SK-N-SH treated with all-trans-retinoic acid at 6 μM for 48 hours (cell line): ENCODE measurements around the gene C1QL1.

ENCODE experiments used
- BACH2 ChIP-seq: fragments of 250-450 bp; sonication (Bioruptor Pico); IDR thresholded peaks from 2 replicates; pipeline ENCODE4 v1.9.0; 2021; ENCODE audit warnings: mild to moderate bottlenecking, borderline replicate concordance
- CREB5 ChIP-seq: fragments of 250-450 bp; sonication (Bioruptor Pico); IDR thresholded peaks from 2 replicates; pipeline ENCODE4 v1.5.1; 2020; ENCODE audit warnings: low read depth, mild to moderate bottlenecking, moderate library complexity
- PATZ1 ChIP-seq: fragments of 250-450 bp; sonication (Bioruptor Pico); IDR thresholded peaks from 2 replicates; pipeline ENCODE4 v1.8.0; 2020; ENCODE audit warnings: mild to moderate bottlenecking, moderate library complexity, borderline replicate concordance
- PPARA ChIP-seq: fragments of 250-450 bp; sonication (Bioruptor Pico); IDR thresholded peaks from 2 replicates; pipeline ENCODE4 v1.5.0; 2020; ENCODE audit warnings: mild to moderate bottlenecking, borderline replicate concordance
- RARB ChIP-seq: fragments of 250-450 bp; sonication (Bioruptor Pico); IDR thresholded peaks from 2 replicates; pipeline ENCODE4 v1.8.0; 2021; ENCODE audit warnings: mild to moderate bottlenecking, moderate library complexity
- ZNF70 ChIP-seq: fragments of 450-650 bp; formaldehyde crosslinking; IDR thresholded peaks from 2 replicates; pipeline ENCODE4 v1.5.0; 2020; ENCODE audit warnings: mild to moderate bottlenecking, moderate library complexity

- no peak for TF ChIP-seq CREB5 (CRISPR knock-in tag)
- no peak for TF ChIP-seq ZNF70 (CRISPR knock-in tag)
- TF ChIP-seq PATZ1 (CRISPR knock-in tag) = no peak
- no peak for TF ChIP-seq BACH2 (CRISPR knock-in tag)
- TF ChIP-seq RARB = no peak
- TF ChIP-seq PPARA (CRISPR knock-in tag) = no peak
Measured at GRCh38 chr17:44940317-44940716, 27.8 kb downstream of the C1QL1 start.
